ENCODE measurements around the gene PALLD. TPM values are rescaled to one million over a fixed set of nuclear protein-coding genes. Genes with fewer than 3 reads are reported as not detected.

Gene PALLD
- total RNA-seq, 1 experiment from 2014 or later: 176 TPM

DNA sequence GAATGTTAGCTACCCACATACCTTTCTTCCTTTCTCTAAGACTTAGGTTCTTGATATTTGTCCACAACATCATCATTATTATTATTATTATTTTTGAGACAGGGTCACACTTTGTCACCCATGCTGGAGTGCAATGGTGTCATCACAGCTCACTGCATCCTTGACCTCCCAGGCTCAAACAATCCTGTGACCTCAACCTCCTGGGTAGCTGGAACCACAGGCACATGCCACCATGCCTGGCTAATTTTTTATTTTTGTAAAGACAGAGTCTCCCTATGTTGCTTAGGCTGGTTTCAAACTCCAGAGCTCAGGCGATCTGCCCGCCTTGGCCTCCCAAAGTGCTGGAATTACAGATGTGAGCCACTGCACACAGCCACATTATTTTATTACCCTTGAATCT lies 394.2 kb downstream of the PALLD start:
- no peak for DNase-seq (ENCODE audit: low read depth)

- DNase-seq (ENCODE audit: low read depth): no peak
Measured at GRCh38 chr4:168891688-168892087, 394.8 kb downstream of the PALLD start.

GRCh38 chr4:168892475-168892874 lies 395.6 kb downstream of the PALLD start:
- DNase-seq (ENCODE audit: low read depth): no peak

DNA sequence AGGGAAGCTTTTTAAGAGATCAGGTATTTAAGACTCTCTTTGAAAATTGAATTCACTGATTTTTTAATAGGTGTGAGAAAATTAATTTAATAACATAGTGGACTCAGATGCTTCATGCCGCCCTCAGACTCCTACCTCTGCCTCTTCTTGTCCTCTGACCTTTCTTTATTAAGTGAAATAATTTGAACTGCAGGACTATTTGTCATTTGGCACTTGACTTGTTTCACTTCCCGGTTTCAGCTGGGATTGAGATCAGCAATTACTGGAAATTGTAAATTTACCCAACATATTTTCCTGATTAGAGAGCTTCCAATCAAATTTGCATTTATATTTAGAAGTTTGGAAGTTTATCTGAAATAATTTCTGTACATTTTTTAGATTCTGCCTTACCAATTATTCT lies 396.4 kb downstream of the PALLD start:
- DNase-seq (ENCODE audit: low read depth): no peak

GRCh38 chr4:168893807-168894206 lies 397.0 kb downstream of the PALLD start:
- no peak for DNase-seq (ENCODE audit: low read depth)

- DNase-seq (ENCODE audit: low read depth): no peak
Measured at GRCh38 chr4:168900080-168900479, 403.2 kb downstream of the PALLD start.

GRCh38 chr4:168907119-168907698 lies 410.4 kb downstream of the PALLD start:
- peak; percentile 84 for DNase-seq (ENCODE audit: low read depth)

DNA sequence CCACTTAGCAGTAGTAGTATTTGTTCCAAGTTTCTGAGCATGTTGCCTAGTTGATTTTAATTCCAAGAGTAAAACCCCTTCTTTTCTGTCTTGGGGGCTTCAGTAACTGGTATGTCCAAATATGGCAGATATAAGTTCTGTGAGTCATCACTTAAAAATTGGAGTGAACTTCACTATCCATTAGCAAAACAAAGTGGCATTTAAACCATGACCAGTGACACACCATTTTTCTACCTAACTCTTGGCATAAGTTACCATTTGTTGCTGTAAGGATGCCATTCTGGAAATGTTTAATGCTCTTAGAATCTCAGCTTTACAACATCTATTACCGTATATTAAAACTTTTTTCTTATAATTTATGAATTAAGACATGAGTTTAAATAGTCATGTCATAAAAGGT lies 411.2 kb downstream of the PALLD start:
- DNase-seq (ENCODE audit: low read depth): peak; percentile 53

- peak; percentile 45 for DNase-seq (ENCODE audit: low read depth)
Measured at GRCh38 chr4:168908851-168909273, 412.0 kb downstream of the PALLD start.

GRCh38 chr4:168914095-168914494 lies 417.2 kb downstream of the PALLD start:
- no peak for DNase-seq (ENCODE audit: low read depth)

DNA sequence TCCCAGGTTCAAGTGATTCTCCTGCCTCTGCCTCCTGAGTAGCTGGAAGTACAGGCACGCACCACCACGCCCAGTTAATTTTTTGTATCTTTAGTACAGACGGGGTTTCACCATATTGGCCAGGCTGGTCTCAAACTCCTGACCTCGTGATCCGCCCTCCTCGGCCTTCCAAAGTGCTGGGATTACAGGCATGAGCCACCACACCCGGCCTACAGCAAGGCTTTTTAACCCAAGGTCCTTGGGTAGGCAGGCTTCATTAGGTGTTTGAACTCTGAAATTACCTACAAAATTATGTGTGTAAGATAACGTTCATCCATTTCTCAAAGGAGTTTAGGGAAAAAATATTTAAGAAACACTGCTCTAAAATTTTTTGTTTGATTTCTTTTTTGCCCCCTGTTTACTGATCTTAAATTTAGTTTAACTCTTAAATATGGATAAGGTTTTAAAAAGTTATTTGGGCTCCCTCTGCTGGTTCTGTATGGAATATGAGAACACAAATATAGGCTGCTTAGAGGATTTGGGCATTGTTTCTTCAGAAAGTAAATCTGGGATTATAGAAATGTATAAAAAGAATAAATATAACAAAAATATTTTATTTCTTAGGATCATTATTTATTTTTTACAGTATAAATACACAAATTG lies 420.4 kb downstream of the PALLD start:
- DNase-seq (ENCODE audit: low read depth): peak; percentile 57

DNA sequence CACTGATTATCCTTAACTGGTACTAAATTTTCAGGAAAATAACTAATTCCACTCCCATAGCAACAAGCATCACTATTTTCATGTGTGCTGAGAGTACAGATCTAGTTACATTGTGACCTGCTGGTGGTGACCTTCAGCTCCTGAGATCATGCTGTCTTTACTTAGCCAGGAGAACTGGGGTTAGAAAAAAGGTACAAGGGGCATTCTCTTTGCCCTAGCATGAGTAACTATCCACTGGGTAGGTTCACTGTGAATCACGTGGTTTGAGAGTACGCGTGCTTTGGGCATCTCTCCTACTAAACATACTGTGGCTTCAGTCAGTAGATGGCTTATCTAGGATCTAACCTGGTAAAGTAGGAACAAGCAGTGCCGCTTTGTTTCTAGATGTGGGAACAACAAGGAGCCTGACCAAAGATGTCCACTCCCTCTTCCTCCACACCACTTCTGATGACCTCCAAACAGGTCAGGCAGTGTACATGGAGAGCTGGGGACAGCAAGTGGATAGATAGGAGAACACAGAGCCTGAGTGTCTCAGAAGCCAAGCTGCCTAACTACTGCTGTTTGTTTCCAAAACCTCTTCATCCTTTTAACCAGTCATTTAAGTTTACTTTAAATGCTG lies 423.0 kb downstream of the PALLD start:
- peak; percentile 20 for DNase-seq (ENCODE audit: low read depth)

DNA sequence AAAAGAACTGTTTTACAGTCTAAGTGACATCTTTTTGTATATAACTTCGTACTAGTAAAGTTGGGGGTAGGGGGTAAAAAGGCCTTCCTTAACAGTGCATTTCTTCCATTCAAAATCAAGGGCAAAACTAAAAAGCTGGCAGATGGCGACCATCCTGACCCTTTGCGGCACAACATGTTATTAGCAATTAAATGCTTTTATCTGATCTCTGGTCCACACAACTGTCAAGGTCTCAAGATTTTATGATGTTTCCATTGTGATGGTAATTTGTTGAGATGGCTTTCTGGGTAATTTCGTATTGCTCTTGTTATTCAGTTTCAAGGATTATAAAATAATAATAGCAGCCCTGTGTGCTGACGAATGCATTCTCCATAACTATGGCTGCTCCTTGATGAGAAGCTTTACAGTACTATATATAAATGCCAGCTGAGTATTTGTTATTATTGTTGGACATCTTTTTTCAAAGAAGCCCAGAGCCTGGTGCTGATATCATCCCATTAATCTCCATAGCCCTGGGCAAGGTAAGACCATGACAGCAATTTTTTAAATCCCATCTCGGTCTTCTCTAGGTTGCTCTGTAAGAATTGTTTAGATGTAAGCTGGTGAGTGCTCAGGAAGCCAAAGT lies 423.7 kb downstream of the PALLD start:
- DNase-seq (ENCODE audit: low read depth): no peak

GRCh38 chr4:168923526-168924194 lies 426.8 kb downstream of the PALLD start:
- peak; percentile 88 for DNase-seq (ENCODE audit: low read depth)

DNA sequence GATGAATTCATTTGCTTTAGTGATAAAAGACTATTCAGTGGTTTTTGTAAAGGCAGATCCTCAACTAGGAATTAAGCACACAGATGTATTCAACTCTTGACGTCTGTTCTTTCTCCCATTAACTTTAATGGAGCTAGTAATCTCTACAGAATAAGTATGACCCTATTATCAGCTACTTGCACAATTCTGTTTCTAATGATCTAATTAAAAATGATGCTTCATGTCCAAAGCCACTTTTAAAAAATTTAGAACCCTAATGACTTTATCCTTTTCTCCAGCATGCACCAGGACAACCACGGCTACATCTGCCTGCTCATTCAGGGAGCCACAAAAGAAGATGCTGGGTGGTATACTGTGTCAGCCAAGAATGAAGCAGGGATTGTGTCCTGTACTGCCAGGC lies 427.8 kb downstream of the PALLD start:
- no peak for DNase-seq (ENCODE audit: low read depth)

- DNase-seq (ENCODE audit: low read depth): no peak
Measured at GRCh38 chr4:168925789-168926490, 429.1 kb downstream of the PALLD start.

DNA sequence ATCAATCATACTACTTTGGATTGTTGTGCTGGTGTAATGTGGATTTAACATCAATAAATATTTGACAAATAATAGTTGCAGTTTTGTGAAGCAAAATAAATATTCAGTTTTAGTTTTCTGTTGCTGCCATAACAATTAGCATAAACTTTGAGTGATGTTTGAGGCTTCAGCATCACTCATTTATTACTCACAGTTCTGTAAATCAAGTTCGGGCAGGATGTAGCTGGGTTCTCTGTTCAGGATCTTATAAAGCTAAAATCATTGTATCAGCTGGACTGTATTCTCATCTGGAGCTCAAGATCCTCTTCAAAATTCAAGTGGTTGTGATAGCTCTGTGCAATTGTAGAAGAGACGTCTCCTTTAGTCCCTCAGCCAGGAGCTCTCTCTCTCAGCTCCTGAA lies 431.5 kb downstream of the PALLD start:
- DNase-seq (ENCODE audit: low read depth): no peak

DNA sequence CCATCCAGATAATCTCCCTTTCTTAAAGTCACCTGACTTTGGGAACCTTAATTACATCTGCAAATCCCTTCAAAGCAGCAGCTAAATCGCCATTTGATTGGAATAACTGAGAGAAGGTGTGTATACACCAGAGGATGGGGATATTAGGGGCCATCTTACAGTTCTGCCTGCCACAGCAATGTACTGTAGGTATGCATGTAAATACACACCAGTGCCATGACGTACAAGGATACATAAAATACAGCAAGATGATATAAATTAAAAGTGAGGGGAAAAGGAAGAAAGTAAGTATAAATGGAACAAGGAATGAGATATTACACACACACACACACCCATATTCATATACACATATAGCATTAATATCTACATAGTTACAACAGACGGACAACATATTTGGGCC lies 432.0 kb downstream of the PALLD start:
- no peak for DNase-seq (ENCODE audit: low read depth)

GRCh38 chr4:168930413-168931196 lies 433.8 kb downstream of the PALLD start:
- DNase-seq (ENCODE audit: low read depth): no peak

DNA sequence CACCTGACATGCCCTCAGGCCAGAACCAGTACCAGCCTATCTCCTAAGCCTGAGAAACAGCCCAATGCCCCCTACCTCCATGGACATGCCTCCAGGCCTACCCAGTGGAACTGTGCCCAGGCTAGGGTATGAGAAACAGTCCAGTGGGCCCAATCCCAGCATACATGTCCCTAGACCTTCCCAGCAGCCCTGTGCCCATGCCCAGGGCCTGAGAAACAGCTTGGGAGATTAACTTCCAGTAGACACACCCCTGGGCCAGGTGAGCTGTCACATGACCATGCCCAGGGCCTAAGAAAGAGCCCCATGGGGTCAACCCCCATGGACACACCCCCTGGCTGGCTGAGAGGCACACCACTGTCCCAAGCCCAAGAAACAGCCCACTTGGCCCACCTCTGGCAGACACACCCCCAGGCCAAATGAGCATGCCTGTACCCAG lies 434.4 kb downstream of the PALLD start:
- no peak for DNase-seq (ENCODE audit: low read depth)

DNA sequence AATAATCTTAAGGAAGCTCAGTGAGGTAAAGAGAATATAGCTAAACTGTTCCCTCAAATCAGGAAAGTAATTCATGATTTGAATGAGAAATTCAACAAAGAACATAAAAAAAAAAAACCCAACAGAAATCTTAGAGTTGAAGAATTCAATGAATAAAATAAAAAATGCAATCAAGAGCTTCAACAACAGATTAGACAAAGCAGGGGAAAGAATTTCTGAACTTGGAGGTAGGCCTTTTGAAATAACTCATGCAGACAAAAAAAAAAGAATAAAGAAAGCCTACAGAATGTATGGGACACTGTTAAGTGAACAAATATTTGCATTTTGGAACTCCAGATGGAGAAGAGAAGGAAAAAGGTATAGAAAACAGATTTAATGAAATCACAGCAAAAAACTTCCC lies 435.3 kb downstream of the PALLD start:
- no peak for DNase-seq (ENCODE audit: low read depth)
